ENCODE results near the gene RYR2. TPM values are rescaled to one million over a fixed set of nuclear protein-coding genes. Genes with fewer than 3 reads are reported as not detected.

RYR2 gene
- total RNA-seq, 1 experiment from 2014 or later, result 3.4 TPM

GRCh38 chr1:237181743-237182317, 139.8 kb downstream of the RYR2 start:
- Histone ChIP-seq H3K23ac (ENCODE audit: insufficient read length, low read depth, low read length) (no peak overlapping the region), H2BK5ac (ENCODE audit: insufficient read length, low read length) (no peak overlapping the region), H2BK20ac (ENCODE audit: low read depth, low read length, poor library complexity, severe bottlenecking) (no peak overlapping the region), H3K79me2 (ENCODE audit: insufficient read depth, low read length) (no peaks in the 10 kb centered on the region), H4K8ac (replicated peaks; ENCODE audit: insufficient read length, low read depth, low read length) (no peak overlapping the region), H2AFZ (ENCODE audit: low read length) (no peak overlapping the region), H4K91ac (ENCODE audit: insufficient read length, low read depth, low read length) (no peak overlapping the region), H3T11ph (ENCODE audit: low read length) (no peak overlapping the region), H2BK12ac (ENCODE audit: insufficient read length, low read depth, low read length) (no peak overlapping the region), H3K4me2 (ENCODE audit: insufficient read depth, insufficient read length, low read length) (no peak overlapping the region), H3K9ac (ENCODE audit: extremely low read depth, insufficient read length, low read length) (no peak overlapping the region), H3K56ac (ENCODE audit: insufficient read length, low read depth, low read length) (no peak overlapping the region), H3K18ac (ENCODE audit: insufficient read length, low read depth, low read length) (no peak overlapping the region), H3K27me3 (ENCODE audit: insufficient read depth, low read length) (no peaks in the 10 kb centered on the region), H2BK15ac (ENCODE audit: low read depth, low read length) (no peak overlapping the region), H3K4ac (ENCODE audit: low read depth, low read length) (no peak overlapping the region), H3K27ac (ENCODE audit: insufficient read length, low read depth, low read length) (no peak overlapping the region), H2AK5ac (ENCODE audit: insufficient read length, low read length) (no peak overlapping the region), H3K14ac (ENCODE audit: insufficient read depth, low read length) (no peak overlapping the region), H2BK120ac (ENCODE audit: low read depth, low read length, poor library complexity, severe bottlenecking) (no peak overlapping the region), H3K4me1 (ENCODE audit: insufficient read depth, low read length) (peaks cover 4% of the 10 kb centered on the region; the same call in 1 of the 2 replicates), H4K20me1 (ENCODE audit: control insufficient read depth, insufficient read depth, insufficient read length) (no peaks in the 10 kb centered on the region), H3K23me2 (ENCODE audit: insufficient read length, low read depth, low read length, poor library complexity, severe bottlenecking) (no peaks in the 10 kb centered on the region), H3K9me3 (ENCODE audit: control insufficient read depth, low read depth, low read length) (no peaks in the 10 kb centered on the region), H3K79me1 (ENCODE audit: insufficient read depth, low read depth, low read length, poor library complexity, severe bottlenecking) (no peaks in the 10 kb centered on the region), H4K5ac (ENCODE audit: insufficient read length, low read depth, low read length) (no peak overlapping the region)
- no peaks in the 10 kb centered on the region for H3K27me3 Mint-ChIP-seq (ENCODE audit: low read depth)
- H3K4me1 Mint-ChIP-seq, result peaks cover 23 to 33% of the 10 kb centered on the region in 2 experiments
- no peak for TF ChIP-seq CTCF (conservative IDR thresholded peaks at IDR 0.05)
- WGBS (ENCODE audit: extremely low coverage, insufficient read length, low lambda C conversion rate), result no CpG with 5 or more reads among the region's 12 CpGs
- no peak overlapping the region for H3K27ac Mint-ChIP-seq
- H3K36me3 Mint-ChIP-seq (ENCODE audit: insufficient read depth in 1 of 3, low read depth in 3 of 3), result no peaks in the 10 kb centered on the region
- DNase-seq, result no peak
- H3K4me3 Mint-ChIP-seq, result no peak overlapping the region
- H3K9me3 Mint-ChIP-seq, result no peaks in the 10 kb centered on the region
